COR-L47 (cell line): Measurements from ENCODE around the gene DCXR.

Source experiments
- DNase-seq: peaks from one replicate; lab custom pipeline; 2025; lab: John Stamatoyannopoulos, UW

Gene DCXR

GRCh38 chr17:82037092-82037888 lies at the start of gene DCXR:
Gene DCXR, minus strand, starts transcription at chr17:82037697. Its CDS starts 15 bp downstream, at chr17:82037682.
- DNase-seq, result peak; percentile 96

GRCh38 chr17:82085931-82086764 lies 48.7 kb upstream of the DCXR start:
- DNase-seq, result no peak

- DNase-seq, result no peak
These were observed 47.7 kb upstream of the DCXR start for GRCh38 chr17:82085031-82085861.

GRCh38 chr17:82084373-82085030 lies 47.0 kb upstream of the DCXR start:
- no peak for DNase-seq

GRCh38 chr17:82083533-82084359 lies 46.2 kb upstream of the DCXR start:
- DNase-seq, result no peak

- DNase-seq, result no peak
These were observed 45.5 kb upstream of the DCXR start for GRCh38 chr17:82083009-82083408.

- DNase-seq, result no peak
These were observed 45.0 kb upstream of the DCXR start for GRCh38 chr17:82082456-82082855.

- no peak for DNase-seq
These were observed 44.5 kb upstream of the DCXR start for GRCh38 chr17:82081966-82082365.

GRCh38 chr17:82081546-82081945 lies 44.0 kb upstream of the DCXR start:
- no peak for DNase-seq

GRCh38 chr17:82080789-82081464 lies 43.4 kb upstream of the DCXR start:
- DNase-seq, result no peak

GRCh38 chr17:82080048-82080788 lies 42.7 kb upstream of the DCXR start:
- no peak for DNase-seq

- no peak for DNase-seq
These were observed 41.6 kb upstream of the DCXR start for GRCh38 chr17:82079001-82079677.

- DNase-seq, result no peak
These were observed 40.9 kb upstream of the DCXR start for GRCh38 chr17:82078433-82078832.

GRCh38 chr17:82077617-82078358 lies 40.3 kb upstream of the DCXR start:
- no peak for DNase-seq

GRCh38 chr17:82076785-82077591 lies 39.5 kb upstream of the DCXR start:
- no peak for DNase-seq

GRCh38 chr17:82076018-82076784 lies 38.7 kb upstream of the DCXR start:
- DNase-seq, result no peak

GRCh38 chr17:82073446-82073845 lies 35.9 kb upstream of the DCXR start:
- DNase-seq, result no peak
